Right lobe of liver (tissue), 4 donors: Measurements from ENCODE around the gene TMEM238.

Experiments
- POLR2A ChIP-seq: fragments of 450-650 bp; IDR thresholded peaks from one replicate; pipeline ENCODE4 v1.6.1; 2017; ENCODE audit warnings: antibody characterized with exemption, mild to moderate bottlenecking
- TF ChIP-seq, protein P1 (sequence below), 4 donors: fragments of 200-600 bp in 3 of 4; fragments of 450-650 bp in 1 of 4; IDR thresholded peaks; one replicate each; pipeline versions ENCODE4 v1.5.1 to v1.8.0; 2016 to 2022; ENCODE audit warnings: antibody characterized with exemption in 4 of 4, mild to moderate bottlenecking in 2 of 4
- donor health status: DM: no; HTN: no; CAD: no.
- donor health status: DM: no; HTN: no; CAD: no.
- donor health status: DM: no; HTN: yes; CAD: no.

DNA sequence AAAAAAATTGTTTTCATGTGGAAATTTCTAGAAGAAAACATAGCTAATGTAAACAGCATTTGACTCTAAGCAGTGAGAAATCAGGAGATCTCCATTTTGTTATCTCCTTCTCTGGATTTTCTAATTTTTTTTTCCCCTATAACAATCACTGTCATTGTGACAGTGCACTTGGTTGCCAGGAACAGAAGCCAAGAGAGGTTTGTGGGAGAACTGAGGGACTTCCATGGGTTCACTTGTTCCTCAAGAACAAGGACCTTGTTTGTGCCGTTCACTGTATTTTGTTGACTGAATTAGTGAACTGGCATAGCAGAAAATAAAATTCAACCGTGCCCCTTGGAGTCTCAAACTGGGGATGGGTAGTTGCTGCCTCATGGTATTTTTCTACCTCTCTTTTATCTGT lies 42.0 kb upstream of the TMEM238 start:
- TF ChIP-seq, protein P1, sequence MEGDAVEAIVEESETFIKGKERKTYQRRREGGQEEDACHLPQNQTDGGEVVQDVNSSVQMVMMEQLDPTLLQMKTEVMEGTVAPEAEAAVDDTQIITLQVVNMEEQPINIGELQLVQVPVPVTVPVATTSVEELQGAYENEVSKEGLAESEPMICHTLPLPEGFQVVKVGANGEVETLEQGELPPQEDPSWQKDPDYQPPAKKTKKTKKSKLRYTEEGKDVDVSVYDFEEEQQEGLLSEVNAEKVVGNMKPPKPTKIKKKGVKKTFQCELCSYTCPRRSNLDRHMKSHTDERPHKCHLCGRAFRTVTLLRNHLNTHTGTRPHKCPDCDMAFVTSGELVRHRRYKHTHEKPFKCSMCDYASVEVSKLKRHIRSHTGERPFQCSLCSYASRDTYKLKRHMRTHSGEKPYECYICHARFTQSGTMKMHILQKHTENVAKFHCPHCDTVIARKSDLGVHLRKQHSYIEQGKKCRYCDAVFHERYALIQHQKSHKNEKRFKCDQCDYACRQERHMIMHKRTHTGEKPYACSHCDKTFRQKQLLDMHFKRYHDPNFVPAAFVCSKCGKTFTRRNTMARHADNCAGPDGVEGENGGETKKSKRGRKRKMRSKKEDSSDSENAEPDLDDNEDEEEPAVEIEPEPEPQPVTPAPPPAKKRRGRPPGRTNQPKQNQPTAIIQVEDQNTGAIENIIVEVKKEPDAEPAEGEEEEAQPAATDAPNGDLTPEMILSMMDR (IDR thresholded peaks at IDR 0.05): no peak
- no peak for TF ChIP-seq POLR2A
